ENCODE measurements around the gene FGL2.
A peak's percentile ranks its signal among the peaks of the same experiment; 100 is the strongest.
"Not testable (repeated sequence)": the region's sequence is repeated elsewhere in the genome, so short reads cannot be mapped to it uniquely, and the experiment has no call there.

Gene FGL2, protein sequence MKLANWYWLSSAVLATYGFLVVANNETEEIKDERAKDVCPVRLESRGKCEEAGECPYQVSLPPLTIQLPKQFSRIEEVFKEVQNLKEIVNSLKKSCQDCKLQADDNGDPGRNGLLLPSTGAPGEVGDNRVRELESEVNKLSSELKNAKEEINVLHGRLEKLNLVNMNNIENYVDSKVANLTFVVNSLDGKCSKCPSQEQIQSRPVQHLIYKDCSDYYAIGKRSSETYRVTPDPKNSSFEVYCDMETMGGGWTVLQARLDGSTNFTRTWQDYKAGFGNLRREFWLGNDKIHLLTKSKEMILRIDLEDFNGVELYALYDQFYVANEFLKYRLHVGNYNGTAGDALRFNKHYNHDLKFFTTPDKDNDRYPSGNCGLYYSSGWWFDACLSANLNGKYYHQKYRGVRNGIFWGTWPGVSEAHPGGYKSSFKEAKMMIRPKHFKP

DNA sequence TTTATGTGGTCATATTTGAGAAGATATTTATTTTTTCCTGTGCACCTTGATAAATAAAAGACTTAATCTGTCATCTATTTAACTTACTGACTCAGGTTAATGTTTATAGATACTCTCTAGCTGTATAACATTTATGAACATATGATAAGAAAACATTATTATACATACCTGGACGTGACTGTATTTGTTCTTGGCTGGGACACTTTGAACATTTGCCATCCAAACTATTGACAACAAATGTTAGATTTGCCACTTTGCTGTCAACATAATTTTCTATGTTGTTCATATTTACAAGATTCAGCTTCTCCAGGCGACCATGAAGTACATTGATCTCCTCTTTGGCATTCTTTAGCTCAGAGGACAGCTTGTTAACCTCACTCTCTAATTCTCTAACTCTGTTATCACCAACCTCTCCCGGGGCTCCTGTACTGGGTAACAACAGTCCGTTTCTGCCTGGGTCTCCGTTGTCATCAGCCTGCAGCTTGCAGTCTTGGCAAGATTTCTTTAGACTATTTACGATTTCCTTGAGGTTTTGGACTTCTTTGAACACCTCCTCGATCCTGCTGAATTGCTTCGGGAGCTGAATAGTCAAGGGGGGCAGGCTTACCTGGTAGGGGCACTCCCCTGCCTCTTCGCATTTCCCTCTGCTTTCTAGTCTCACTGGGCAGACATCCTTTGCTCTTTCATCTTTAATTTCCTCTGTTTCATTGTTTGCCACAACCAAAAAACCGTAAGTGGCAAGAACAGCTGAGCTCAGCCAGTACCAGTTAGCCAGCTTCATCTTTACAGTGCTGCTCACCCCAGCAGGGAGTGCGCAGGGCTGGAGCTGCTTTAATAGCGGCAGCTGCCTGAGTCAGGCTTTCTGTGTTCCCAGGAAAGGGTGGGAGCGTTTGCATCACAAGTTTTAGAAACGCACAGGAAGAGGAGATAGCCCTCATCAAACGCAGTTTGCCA lies at the start of gene FGL2:
TSS of gene FGL2 (minus strand) at position 807 of the 954 bp plus-strand sequence. CDS start at position 781, 26 bp downstream.
- DNase-seq, result no peak

DNA sequence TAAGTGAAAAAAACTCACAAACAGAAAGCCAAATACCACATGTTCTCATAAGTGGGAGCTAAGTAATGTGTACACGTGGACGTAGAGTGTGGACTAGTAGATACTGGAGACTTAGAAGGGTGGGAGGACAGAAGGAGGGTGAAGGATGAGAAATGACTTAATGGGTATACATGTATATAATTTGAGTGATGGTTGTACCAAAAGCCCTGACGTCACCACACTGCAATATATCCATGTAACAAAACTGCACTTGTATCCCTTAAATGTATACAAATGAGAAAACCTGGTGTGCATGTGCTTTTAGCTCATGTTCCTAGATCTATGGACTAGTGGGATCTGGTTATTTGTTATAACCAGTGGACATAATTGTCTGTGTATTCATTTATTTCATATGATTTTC lies 48.5 kb upstream of the FGL2 start:
- no peak for DNase-seq

- peak; percentile 46 to 75 for DNase-seq
Observed at GRCh38 chr7:77247206-77247850, 47.7 kb upstream of the FGL2 start.

DNA sequence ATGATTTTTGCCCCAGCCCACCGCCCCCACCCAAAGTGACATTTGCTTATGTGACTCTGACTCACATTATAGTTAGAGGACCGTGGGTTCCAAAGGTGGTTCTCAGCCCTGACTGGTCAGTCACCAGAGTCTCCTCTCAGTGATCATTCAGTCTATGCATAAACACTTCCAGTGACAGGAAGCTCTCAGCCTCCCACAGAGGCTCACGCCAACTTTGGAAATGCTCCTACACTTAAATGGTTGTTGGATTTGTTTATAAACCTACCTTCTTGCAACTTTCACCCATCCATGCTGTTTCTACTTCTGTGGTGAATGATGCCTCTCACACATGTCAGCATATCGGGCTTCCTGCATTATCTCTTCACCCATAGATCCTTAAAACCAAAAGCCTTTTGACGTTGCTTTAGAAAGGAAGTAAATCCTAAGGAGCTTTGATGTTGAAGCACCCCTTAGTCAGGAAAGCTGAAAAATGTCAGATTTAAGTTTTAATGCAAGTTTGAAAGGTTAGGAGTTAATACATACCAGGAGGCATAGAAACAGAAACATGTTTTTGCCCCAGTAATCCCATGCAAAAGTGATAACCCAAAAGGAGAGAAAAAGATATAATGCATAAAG lies 46.5 kb upstream of the FGL2 start:
- DNase-seq, result no peak

DNA sequence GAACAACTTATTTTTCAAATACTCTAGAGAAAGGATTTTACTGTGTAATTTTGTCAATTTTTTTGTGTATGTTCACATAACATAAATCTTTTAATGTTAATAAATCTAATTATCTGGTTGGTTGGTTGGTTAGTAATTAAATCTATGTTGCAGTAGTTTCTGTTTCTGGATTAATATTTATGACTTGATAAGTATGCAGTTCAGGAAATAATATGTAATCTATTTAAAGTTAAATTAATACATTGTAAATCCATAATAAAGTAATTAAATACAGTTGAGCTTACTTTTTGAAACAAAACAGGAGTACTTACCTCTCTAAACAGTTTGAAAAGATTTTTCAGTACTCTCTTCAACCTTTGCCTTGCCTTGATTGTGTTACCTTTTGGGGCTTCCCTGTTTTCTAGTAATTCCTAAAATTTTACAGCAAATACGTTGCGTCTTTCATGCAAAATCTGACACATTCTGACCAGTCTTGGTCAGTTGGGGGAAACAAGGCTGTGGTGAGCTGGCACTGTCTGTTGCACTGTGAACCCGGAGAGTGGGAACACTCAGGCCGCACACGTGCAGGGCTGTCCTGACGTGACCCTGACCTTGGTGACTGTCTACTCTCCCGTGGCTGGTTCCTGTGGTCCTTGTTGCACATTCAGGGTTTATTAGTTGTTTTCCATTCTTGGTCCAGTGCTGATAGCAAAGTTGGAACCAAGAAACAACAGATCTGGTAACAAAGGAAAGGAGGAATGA lies 45.6 kb upstream of the FGL2 start:
- no peak for DNase-seq

DNA sequence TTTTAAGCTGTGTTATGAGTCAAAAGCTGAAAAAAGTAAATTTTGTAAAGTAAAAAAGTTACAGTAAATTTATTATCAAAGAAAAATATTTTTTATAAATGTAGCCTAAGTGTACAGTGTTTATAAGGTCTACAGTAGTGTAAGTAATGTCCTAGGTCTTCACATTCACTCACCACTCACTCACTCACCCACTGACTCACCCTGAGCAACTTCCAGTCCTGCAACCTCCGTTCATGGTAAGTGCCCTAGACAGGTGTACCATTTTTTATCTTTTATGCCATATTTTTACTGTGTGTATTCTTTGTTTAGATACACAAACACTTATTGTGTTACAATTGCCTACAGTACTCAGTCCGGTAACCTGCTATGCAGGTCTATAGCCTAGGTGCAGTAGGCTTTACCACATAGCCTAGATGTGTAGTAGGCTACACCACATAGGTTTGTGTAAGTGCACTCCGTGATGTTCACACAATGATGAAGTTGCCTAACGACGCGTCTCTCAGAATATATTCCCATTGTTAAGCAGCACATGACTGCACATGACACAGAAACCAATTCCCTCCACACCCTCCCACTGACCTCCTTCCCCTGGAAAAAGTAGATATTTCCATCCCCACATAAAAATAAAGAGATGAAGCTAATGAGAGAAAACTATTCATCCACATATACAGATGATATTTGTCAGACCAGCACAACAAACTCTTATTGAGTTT lies 44.8 kb upstream of the FGL2 start:
- no peak for DNase-seq

GRCh38 chr7:77242554-77242953 lies 42.9 kb upstream of the FGL2 start:
- no peak for DNase-seq

GRCh38 chr7:77242068-77242467 lies 42.4 kb upstream of the FGL2 start:
- DNase-seq, result no peak

DNA sequence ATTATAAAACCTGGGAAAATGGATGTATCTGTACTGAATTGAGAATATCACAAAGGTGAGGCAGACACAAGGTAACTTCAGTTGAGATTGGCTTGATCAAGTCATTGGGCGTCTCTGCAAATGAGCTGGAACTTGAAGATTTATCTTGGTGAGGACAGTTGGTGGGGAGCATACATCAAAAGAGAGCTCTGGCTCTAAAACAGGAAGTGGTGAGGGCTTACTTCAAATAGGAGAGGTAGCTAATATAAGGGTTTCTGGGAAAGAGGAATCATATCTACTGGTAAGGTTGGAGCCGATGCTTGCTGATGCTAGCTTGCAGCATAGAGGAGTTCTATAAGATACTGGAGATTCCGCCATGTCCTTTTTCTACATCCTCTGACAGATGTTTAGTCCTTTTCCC lies 39.9 kb upstream of the FGL2 start:
- DNase-seq, result no peak

DNA sequence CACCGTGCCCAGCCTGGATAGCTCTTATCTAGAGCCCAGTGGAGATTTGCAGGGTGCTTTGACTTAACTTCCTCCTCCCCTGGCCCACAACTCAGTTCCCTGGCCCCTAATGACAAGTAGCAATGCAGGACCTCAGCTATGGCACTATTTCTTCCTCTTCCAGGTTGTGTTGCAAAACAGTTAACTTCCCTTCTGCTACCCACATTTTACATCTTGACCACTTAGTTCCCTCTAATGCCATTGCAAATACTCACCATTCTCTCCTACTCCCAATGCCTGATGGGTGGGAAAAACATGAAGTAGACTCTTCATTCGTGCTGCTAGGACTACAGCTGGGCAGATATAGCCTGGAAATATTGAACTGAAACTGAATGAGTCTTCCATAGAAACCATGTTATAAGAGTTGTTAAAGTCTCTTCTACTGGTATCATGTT lies 39.1 kb upstream of the FGL2 start:
- DNase-seq, result no peak

DNA sequence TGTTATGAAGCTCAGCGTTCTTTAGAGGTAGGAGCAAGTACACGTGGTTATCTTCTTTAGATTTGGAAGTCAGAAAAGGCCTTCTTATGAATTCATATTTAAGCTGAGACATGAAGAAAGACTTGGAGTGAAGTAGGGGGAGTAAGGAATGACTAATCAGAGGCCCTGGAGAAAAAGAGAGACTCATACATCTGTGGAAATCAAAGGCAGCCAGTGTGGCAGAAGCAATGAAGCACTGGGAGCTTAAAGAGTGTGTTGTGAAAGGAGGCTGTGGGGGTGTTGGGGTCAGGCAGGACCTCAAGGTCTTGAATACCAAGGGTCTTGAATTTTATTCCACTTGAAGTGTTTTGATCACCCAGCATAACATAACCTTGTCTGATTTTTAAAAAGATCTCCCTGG lies 35.7 kb upstream of the FGL2 start:
- no peak for DNase-seq

DNA sequence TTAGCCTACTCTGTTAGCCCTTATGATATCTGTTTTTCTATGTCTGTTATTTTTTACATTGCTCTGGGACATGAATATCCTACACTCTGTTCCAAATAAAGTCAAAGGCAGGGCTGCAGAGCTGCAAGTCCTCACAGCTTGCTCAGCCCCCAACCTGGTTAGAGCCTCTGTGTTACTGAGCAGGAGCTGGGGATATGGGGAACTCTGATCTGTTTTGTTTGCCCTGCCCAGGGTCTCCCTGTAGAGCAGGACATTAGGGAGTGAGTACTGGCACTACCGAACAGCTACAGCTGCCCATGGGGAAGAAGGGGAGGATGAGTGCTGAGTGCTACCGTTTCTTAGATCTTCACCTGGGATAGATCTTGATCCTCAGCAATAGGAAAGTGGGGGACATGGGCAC lies 32.8 kb upstream of the FGL2 start:
- no peak for DNase-seq

GRCh38 chr7:77228795-77229194 lies 29.2 kb upstream of the FGL2 start:
- DNase-seq, result not testable (repeated sequence)

DNA sequence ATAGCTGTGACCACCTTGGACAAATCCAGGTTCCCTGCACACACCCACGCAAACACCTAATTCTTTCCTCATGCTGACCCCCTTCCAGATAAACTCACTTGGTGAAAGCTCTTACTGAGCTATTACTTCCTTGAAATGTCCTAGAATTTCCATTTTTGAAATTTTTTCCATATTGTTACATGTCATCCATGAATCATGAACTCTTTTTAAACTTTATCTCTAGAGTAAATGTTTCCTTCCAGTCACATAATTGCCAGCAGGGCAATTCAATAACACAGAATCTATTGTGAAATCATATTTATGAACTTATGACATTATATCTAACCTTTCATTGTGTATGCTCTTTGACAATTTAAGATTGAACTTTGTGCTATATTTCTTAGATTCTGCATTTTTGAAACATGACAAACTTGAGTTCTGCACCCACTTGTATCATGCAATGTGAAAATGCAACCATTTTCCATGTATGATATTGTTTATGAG lies 26.8 kb upstream of the FGL2 start:
- no peak for DNase-seq

GRCh38 chr7:77223261-77223660 lies 23.6 kb upstream of the FGL2 start:
- DNase-seq, result no peak

DNA sequence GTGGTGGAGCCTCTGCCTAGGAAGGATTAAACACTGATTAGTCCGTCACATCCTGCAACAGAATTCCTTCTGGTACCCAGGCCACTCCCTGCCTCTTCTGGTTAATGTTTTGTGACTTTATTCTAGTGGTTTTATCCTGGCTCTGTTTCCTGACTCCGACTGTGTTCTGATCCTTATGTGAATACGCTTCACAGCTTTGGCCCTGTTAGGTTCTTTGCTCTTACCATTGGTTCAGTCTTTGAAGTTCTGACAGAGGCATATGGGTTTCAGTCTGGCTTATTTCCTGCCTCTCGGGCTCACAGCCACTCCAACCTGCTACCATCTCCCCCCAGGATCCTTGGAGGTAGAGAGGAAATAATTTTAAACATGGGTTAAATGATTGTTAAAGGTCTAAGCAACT lies 23.2 kb upstream of the FGL2 start:
- DNase-seq, result no peak

DNA sequence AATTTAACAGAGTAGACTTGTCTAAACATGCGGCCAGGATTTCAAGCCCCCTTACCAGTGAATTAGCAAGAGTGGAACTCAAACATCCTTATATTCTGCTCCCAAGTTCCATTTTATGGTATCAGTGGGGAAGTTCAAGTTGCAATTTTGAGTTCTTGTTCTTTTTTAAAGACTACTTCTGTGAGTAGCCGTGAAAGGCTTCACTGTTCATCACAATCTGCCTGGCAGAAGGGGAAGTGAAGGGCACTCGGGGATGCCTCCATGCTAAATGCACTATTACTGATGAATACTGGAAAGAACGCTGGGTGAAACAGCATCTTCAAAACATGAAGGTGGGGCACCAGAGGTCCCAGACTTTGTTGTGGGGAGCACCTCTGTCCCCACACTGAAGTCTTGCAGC lies 22.4 kb upstream of the FGL2 start:
- DNase-seq, result no peak

DNA sequence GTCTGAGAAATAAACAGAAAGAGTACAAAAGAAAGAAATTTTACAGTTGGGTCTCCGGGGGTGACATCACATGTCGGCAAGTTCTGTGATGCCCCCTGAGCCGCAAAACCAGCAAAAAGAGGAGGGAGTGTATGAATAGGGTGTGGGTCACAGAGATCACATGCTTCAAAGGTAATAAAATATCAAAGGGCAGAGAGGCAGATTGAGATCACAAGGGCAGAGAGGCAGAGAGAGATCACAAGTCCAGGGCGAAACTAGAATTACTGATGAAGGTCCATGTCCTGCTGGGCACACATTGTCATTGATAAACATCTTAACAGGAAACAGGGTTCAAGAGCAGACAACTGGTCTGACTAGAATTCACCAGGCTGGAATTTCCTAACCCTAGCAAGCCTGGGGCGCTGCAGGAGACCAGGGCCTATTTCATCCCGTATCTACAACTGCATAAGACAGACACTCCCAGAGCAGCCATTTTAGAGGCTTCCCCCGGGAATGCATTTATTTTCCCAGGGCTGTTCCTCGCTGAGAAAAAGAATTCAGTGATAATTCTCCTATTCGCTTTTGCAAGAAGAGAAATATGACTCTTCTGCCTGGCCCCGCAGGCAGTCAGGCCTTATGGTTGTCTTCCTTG lies 20.2 kb upstream of the FGL2 start:
- DNase-seq, result not testable (repeated sequence)

DNA sequence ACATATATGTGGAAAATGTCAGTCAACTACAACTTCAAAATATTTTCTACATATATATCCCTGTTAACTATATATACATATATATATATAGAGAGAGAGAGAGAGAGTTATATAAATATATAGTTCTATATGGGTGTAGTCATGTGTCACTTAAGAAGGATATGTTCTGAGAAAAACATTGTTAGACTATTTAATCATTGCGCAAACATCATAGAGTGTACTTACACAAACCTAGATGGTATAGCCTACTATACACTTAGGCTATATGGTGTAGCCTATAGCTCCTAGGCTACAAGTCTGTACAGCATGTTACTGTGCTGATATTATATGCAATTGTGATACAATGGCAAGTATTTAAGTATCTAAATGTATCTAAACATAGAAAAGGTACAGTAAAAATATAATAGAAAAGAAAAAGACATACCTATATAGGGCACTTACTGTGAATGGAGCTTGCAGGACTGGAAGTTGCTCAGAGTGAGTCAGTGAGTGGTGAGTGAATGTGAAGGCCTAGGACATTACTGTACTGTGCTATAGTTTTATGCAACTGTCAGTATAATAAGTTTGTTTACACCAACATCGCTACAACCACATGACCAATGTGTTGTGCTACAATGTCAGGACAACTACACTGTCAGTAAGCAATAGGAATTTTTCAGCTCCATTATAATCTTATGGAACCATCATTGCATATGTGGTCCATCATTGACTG lies 18.0 kb upstream of the FGL2 start:
- DNase-seq, result no peak
